LNCAP (cell line): ENCODE measurements around the gene FOXN3.

Experiments
- CTCF ChIP-seq: fragments of 450-650 bp; IDR thresholded peaks from 2 replicates; pipeline ENCODE4 v1.5.1; 2017; ENCODE audit warnings: mild to moderate bottlenecking

FOXN3 gene

GRCh38 chr14:89405712-89406111, 11.3 kb downstream of the FOXN3 start:
- TF ChIP-seq CTCF: no peak

- TF ChIP-seq CTCF: no peak
Observed at GRCh38 chr14:89402363-89402762, 14.7 kb downstream of the FOXN3 start.

GRCh38 chr14:89401761-89402160, 15.3 kb downstream of the FOXN3 start:
- TF ChIP-seq CTCF: no peak

- TF ChIP-seq CTCF: no peak
Observed at GRCh38 chr14:89401241-89401640, 15.8 kb downstream of the FOXN3 start.

- no peak for TF ChIP-seq CTCF
Observed at GRCh38 chr14:89400529-89400928, 16.5 kb downstream of the FOXN3 start.

GRCh38 chr14:89399594-89400068, 17.4 kb downstream of the FOXN3 start:
- TF ChIP-seq CTCF: no peak

- no peak for TF ChIP-seq CTCF
Observed at GRCh38 chr14:89399157-89399556, 17.9 kb downstream of the FOXN3 start.

GRCh38 chr14:89397569-89398230, 19.3 kb downstream of the FOXN3 start:
- no peak for TF ChIP-seq CTCF
